ENCODE measurements around the gene UGGT1.
"Not testable (repeated sequence)": the region's sequence is repeated elsewhere in the genome, so short reads cannot be mapped to it uniquely, and the experiment has no call there.

The UGGT1 gene

DNA sequence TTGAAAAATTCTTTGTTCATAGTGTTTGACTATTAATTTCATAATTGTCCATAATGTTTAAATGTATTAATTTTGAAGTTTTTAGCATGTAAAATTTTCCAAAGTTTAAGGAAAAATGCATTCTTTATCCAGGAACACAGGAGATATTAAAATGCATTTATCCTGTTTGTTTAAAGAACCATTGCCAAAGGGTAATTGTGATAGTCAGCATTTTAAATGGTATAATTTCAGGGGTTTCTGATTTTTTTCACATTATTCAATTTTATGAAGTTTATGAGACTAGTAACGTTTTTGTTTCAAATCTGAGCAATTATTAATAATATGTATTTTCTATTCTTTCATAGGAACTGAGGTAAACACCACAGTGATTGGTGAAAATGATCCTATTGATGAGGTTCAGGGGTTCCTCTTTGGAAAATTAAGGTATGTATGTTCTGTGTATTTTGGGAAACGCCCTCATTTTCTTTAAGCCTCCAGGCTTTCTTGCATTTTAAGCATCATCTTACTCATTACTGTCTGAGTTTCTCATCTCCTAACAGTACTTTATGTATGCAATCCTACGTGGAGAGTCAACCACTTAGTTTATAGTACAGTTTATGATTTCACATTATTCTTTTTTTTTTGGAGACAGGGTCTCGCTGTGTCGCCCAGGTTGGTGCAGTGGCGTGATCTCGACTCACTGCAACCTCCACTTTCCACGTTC is 25.1 kb downstream of the UGGT1 start:
- no peak for DNase-seq

DNA sequence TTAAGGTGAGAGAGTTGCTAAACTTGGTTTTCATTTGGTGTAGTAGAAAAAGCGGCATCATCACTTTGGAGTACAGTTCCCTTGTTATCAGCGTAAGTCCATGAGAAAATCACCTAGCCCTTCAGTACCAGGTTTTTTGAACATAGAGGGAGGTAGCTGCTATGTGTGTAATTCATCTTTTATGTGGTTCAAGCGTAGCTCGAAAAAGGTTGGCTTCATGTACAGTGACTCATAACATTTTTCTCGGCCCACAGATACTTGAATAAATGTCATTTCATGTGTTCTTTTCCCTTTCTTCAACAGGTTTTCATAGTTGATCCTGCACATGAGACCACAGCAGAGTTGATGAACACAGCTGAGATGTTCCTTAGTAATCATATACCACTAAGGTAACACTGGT is 43.6 kb downstream of the UGGT1 start:
- DNase-seq = no peak

GRCh38 chr2:128137094-128137616 is 46.2 kb downstream of the UGGT1 start:
- DNase-seq = no peak

- DNase-seq = no peak
Measured at GRCh38 chr2:128139624-128140023, 48.6 kb downstream of the UGGT1 start.

- no peak for DNase-seq
Measured at GRCh38 chr2:128145651-128146050, 54.7 kb downstream of the UGGT1 start.

DNA sequence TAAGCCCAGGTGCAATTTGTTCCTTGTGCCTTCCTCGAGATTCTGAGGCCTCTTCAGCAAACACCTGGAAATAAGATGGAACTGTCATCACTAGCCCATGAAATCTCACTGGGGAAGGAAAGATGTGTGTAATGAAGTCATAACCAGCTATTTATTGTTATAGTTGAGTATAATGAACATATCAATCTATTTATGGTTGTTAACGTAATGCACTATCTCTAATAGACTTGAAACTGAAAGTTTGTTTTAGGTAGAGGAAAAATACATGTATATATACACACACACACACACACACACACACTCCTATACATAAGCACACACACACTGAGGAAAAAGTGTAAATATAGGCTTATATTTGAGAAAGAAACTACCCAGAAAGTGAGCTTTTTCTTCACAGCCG is 62.8 kb downstream of the UGGT1 start:
- no peak for DNase-seq

DNA sequence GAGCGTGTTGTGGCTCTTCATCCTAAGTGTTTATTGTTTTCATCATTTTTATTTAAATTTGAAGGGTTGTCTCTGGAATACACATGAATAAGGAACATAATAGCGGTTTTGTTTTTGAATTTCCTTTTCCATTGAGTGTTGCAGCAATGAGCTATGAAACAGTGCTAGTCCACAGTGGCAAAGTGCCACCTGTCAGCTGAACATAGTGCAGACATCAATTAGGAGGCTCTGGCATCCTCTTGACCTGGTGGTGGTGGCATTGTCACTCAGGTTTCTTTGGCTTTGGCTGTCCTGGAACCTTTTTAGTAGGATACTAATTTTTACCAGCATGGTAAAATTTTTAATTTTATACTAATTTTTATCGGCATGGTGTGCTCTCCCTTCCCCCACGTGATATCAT is 63.2 kb downstream of the UGGT1 start:
- no peak for DNase-seq

GRCh38 chr2:128155970-128156369 is 65.0 kb downstream of the UGGT1 start:
- no peak for DNase-seq

DNA sequence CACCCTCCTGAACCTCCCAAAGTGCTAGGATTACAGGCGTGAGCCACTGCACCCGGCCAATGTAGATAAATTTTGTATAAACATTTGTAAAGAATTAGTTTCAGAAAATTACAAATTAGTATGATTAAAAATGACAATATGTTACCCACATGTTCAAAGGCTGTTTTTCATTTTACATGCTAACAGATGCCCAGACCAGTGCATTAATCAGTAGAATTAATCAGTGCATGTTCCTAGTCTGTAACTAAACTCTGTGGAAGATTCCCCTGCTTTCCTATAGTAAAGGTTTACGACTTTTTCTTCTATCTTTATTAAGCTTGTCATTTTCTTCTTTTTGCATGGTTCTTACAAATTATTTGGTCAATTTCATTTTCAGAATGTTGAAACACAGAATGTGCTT is 65.8 kb downstream of the UGGT1 start:
- DNase-seq = no peak

GRCh38 chr2:128157644-128158043 is 66.6 kb downstream of the UGGT1 start:
- DNase-seq = no peak

DNA sequence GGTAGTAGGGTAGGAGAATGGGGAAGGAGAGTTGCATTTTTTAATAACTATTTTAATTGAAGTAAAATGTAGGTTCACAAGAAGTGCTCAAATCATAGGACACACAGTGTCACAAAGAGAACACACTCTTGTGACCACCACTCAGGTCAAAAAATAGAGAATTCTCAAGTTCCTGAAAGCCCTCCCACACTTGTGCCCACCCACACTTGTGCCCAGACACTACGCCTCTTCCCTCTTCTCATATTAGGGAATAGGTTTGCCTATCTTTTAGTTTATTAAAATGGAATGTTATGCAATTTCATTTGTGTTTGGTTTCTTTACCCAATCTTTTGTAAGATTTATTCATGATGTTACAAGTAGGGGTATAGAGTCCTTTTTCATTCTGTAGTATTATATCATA is 67.2 kb downstream of the UGGT1 start:
- DNase-seq = no peak

DNA sequence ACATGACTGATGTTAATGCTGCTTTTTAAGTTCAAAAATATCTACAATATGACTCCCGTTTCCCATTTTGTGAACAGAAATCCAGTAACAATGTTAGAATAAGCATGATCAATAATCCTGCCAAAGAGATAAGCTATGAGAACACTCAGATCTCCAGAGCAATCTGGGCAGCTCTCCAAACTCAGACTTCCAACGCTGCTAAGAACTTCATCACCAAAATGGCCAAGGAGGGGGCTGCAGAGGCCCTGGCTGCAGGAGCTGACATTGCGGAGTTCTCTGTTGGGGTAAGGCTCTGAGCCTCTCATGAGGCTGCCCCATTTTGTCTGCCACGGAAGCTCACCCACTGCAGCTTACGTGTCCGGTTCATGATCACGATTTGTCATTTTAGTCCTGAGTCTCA is 68.4 kb downstream of the UGGT1 start:
- DNase-seq = no peak

DNA sequence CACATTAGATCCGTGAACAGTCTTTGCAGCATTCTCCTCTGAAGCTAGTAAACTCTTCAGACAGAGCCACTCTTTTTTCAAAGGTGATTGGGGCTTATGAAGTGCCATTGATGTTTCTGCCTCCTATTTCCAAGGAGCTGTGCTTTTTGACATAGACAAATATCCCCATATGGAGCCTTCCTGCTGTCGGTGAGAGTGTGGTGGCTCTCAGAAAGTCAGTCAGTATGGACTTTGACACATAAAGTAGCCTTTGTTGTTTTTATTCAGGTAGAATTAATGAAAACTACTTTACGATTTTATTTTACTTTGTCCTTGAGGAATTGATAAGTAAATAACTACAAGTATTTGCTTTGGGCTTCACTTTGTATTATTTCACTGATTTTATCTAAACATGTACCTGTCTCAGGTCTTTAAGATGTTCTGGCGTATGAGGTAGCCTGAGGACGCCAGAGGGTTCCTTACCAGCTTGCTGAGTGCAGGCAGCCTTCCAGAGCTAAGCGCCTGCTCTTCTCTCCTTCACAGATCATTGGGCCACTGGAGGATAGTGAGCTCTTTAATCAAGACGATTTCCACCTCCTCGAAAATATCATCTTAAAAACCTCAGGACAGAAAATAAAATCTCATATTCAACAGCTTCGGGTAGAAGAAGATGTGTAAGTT is 69.7 kb downstream of the UGGT1 start:
- DNase-seq = no peak

GRCh38 chr2:128162266-128162665 is 71.3 kb downstream of the UGGT1 start:
- no peak for DNase-seq

GRCh38 chr2:128164311-128164710 is 73.3 kb downstream of the UGGT1 start:
- no peak for DNase-seq

GRCh38 chr2:128166746-128167353 is 75.8 kb downstream of the UGGT1 start:
- no peak for DNase-seq

DNA sequence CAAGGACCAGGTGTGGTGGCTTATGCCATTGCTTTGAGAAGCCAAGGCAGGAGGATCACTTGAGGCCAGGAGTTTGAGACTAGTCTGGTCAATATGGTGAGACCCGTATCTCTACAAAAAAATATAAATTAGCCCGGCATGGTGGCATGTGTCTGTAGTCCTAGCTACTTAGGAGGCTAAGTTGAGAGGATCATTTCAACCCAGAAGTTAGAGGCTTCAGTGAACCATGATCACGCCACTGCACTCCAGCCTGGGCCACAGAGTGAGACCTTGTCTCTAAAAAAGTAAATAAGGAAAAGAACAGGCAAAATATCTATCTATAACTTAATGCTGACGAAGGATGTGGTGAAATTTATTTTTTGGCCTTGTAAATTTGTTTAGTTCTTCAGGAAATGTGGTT is 78.1 kb downstream of the UGGT1 start:
- no peak for DNase-seq

DNA sequence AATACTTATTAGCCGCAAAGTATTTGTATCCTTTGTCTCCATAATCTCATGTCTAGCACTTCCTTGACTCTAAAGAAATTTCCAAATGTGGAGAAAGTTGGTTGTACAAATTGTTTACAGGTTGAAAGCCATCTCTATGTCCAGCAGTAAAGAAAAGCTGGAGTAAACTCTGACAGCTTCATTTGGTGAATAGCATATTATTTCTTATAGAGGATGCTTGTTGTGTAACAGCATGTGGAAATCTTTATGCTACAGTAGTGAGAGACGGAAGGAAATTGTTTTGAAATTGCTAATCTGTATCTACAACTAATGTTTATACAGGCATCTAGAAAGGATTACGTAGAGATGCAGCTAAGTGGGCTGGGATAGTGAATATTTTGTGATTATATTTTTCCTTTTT is 78.5 kb downstream of the UGGT1 start:
- no peak for DNase-seq

DNA sequence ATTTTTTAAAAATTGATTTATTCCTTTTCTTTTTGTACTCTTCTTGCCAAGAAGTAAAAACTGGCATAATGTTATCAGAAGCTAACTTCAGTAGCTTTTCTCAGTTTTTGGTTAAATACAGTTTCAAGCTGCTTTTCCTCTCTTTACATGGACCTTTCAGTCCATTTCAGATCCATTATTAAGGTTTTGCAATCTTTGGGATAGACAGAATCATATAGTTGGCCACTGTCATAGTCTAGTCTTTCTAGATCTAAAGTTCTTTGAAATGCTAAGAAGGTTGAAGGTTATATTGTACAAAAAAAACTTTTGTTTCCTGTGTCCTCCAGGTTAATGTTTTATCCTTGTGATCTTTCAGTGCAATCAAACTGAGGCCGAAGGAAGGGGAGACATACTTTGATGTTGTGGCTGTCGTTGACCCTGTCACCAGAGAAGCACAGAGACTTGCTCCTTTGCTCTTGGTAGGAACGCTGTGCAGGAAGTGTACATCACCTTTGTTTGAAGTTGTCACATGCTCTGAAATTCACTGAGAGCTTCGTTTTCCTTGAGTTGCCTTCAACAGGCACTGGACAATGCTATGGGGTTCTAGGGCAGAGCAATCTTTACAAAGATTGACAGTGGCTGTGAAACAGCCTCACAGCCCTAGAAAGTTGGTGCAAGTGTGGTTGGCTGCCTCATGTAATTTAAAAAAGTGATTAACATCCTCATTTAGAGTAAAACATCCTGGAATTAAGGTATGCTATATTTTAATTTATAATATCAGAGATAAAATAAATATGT is 79.1 kb downstream of the UGGT1 start:
- DNase-seq = no peak

DNA sequence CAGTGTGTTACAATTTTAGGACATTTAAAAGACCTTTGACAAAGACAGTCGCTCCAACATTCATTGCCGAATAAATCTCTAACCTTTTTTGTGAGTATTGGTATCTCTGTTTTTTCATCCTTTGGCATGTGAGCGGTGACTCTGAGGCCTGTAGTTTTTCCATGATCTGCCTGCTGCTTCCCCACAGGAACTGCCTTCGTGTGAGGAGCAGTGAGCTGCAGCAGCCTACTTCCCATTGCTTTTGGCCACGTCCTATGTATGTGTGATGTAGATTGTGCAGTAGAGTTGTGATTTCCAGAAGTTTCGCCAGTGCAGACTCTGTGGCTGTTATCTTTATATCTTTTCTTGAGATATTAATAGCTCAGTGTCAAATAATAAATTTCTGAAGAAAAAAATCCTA is 79.8 kb downstream of the UGGT1 start:
- DNase-seq = no peak

DNA sequence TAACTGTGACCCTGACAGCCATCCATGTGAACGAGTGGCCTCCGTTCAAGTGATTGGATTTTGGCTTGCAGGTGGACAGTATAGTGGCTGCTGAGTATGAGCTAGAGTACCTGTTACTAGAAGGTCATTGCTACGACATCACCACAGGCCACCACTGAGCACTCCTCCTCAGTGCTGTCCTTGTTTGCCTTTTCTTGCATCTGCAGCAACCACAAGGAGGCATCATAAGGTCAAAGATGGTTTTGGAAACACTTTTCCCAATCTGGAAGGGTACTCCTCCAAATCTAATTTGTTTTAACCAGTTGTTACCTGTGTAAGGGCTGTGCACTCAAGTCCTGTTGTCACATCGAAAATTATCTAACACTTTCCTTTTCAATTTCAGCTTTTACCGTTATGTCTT is 81.2 kb downstream of the UGGT1 start:
- peak; percentile 26 for DNase-seq

DNA sequence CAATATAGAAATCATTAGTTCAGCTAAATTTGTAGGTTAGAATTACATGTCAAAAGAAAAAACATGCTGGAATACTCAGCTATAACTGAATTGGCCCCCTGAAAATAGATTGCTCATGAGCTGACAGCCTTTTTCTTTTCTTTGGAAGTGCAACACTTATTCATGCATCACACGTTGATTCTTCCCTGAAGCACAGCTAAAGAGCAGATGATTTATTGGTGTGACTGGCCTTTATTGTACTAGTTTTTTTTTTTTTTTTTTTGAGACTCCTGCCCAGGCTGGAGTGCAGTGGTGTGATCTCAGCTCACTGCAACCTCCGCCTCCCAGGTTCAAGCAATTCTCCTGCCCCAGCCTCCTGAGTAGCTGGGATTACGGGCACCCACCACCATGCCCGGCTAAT is 83.1 kb downstream of the UGGT1 start:
- not testable (repeated sequence) for DNase-seq

DNA sequence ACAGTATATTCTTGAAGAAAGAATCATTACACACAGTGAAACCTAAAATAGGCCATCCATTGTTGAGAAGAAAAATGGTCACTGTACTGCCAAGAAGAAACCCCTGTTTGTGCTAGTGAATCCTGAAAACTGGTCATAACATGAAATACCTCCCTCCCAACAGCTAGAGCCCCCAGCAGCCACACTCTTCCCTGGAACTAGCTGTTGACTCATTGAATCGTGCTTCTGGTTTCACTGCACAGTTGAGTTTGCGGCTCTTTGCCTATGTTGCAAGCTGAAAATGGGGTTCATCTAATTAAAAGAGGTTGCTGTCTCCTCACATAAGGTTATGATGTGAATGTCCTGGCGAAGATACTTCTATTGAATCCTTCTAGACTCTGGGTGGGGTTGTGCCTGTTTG is 86.3 kb downstream of the UGGT1 start:
- DNase-seq = no peak

Measured in NCI-H2171 treated with DMSO at 0.1 percent for 48 hours (cell line).